ENCODE data around the gene PDE10A.

Gene PDE10A

GRCh38 chr6:165580136-165580535 lies 82.9 kb downstream of the PDE10A start:
- H2BK5ac ChIP-seq (ENCODE audit: low read depth, low read length, poor library complexity, severe bottlenecking), result no peak overlapping the region
- no peak overlapping the region for H3K4me2 ChIP-seq (ENCODE audit: low read length, poor library complexity, severe bottlenecking)
- no peaks in the 10 kb centered on the region for H3K9me3 ChIP-seq (ENCODE audit: control insufficient read depth, low read length)
- H3K4me3 ChIP-seq (ENCODE audit: insufficient read depth in 1 of 2, low read depth in 1 of 2, low read length in 2 of 2), result no peak overlapping the region
- 77% methylated on average over 3 of the region's 3 CpGs for WGBS
- H4K8ac ChIP-seq (ENCODE audit: low read length), result no peak overlapping the region
- peak; percentile 41 for DNase-seq
- H2AK5ac ChIP-seq (ENCODE audit: low read length, severe bottlenecking), result no peak overlapping the region
- H2AFZ ChIP-seq (ENCODE audit: low read depth, low read length), result no peak overlapping the region
- no peak overlapping the region for H2BK120ac ChIP-seq (ENCODE audit: low read depth, low read length)
- H3K9ac ChIP-seq (ENCODE audit: low read length), result no peak overlapping the region
- peaks cover 2% of the 10 kb centered on the region for H3K4me1 ChIP-seq (ENCODE audit: control insufficient read depth, insufficient read depth, low read depth, low read length)
- H3K27me3 ChIP-seq (ENCODE audit: control insufficient read depth in 1 of 2, insufficient read depth in 1 of 2, low read length in 2 of 2), result no peaks in the 10 kb centered on the region
- H3K14ac ChIP-seq (ENCODE audit: low read length in 2 of 2), result no peak overlapping the region
- H4K91ac ChIP-seq (ENCODE audit: low read length), result no peak overlapping the region
- H3K18ac ChIP-seq (ENCODE audit: low read depth in 1 of 2, low read length in 2 of 2), result no peak overlapping the region
- H3K36me3 ChIP-seq (ENCODE audit: control insufficient read depth in 1 of 2, insufficient read depth in 2 of 2, low read depth in 1 of 2, low read length in 2 of 2), result no peaks in the 10 kb centered on the region
- H3K27ac ChIP-seq (ENCODE audit: low read length, poor library complexity, severe bottlenecking), result no peak overlapping the region
- no peak overlapping the region for H3K4ac ChIP-seq (ENCODE audit: low read depth in 1 of 2, low read length in 2 of 2)
- H3K23ac ChIP-seq (ENCODE audit: low read length in 2 of 2), result no peak overlapping the region
- no peak overlapping the region for H2BK12ac ChIP-seq (ENCODE audit: low read length in 2 of 2)
- no peak overlapping the region for H2BK15ac ChIP-seq (ENCODE audit: low read depth, poor library complexity, severe bottlenecking)
- H3K79me1 ChIP-seq (replicated peaks; ENCODE audit: low read length, poor library complexity, severe bottlenecking), result peaks cover 21% of the 10 kb centered on the region

GRCh38 chr6:165579151-165579550 lies 83.9 kb downstream of the PDE10A start:
- H3K27me3 ChIP-seq (ENCODE audit: control insufficient read depth in 1 of 2, insufficient read depth in 1 of 2, low read length in 2 of 2), result no peaks in the 10 kb centered on the region
- H4K8ac ChIP-seq (ENCODE audit: low read length), result no peak overlapping the region
- no peak overlapping the region for H3K18ac ChIP-seq (ENCODE audit: low read depth in 1 of 2, low read length in 2 of 2)
- no peak overlapping the region for H3K4me3 ChIP-seq (ENCODE audit: insufficient read depth in 1 of 2, low read depth in 1 of 2, low read length in 2 of 2)
- no peak overlapping the region for H3K9ac ChIP-seq (ENCODE audit: low read length)
- no peak overlapping the region for H3K4ac ChIP-seq (ENCODE audit: low read depth in 1 of 2, low read length in 2 of 2)
- H3K14ac ChIP-seq (ENCODE audit: low read length in 2 of 2), result no peak overlapping the region
- no peak overlapping the region for H4K91ac ChIP-seq (ENCODE audit: low read length)
- no peak for DNase-seq
- H3K79me1 ChIP-seq (replicated peaks; ENCODE audit: low read length, poor library complexity, severe bottlenecking), result peaks cover 16% of the 10 kb centered on the region
- H3K9me3 ChIP-seq (ENCODE audit: control insufficient read depth, low read length), result no peaks in the 10 kb centered on the region
- no peak overlapping the region for H2BK5ac ChIP-seq (ENCODE audit: low read depth, low read length, poor library complexity, severe bottlenecking)
- no peak overlapping the region for H3K23ac ChIP-seq (ENCODE audit: low read length in 2 of 2)
- H3K27ac ChIP-seq (ENCODE audit: low read length, poor library complexity, severe bottlenecking), result no peak overlapping the region
- H2AK5ac ChIP-seq (ENCODE audit: low read length, severe bottlenecking), result no peak overlapping the region
- no peak overlapping the region for H2BK120ac ChIP-seq (ENCODE audit: low read depth, low read length)
- no peak overlapping the region for H2AFZ ChIP-seq (ENCODE audit: low read depth, low read length)
- no peak overlapping the region for H3K4me2 ChIP-seq (ENCODE audit: low read length, poor library complexity, severe bottlenecking)
- no peak overlapping the region for H2BK15ac ChIP-seq (ENCODE audit: low read depth, poor library complexity, severe bottlenecking)
- H2BK12ac ChIP-seq (ENCODE audit: low read length in 2 of 2), result no peak overlapping the region
- peaks cover 3% of the 10 kb centered on the region for H3K4me1 ChIP-seq (ENCODE audit: control insufficient read depth, insufficient read depth, low read depth, low read length)
- H3K36me3 ChIP-seq (ENCODE audit: control insufficient read depth in 1 of 2, insufficient read depth in 2 of 2, low read depth in 1 of 2, low read length in 2 of 2), result no peaks in the 10 kb centered on the region

GRCh38 chr6:165577556-165577955 lies 85.5 kb downstream of the PDE10A start:
- H3K4ac ChIP-seq (ENCODE audit: low read depth in 1 of 2, low read length in 2 of 2), result no peak overlapping the region
- H3K27ac ChIP-seq (ENCODE audit: low read length, poor library complexity, severe bottlenecking), result no peak overlapping the region
- peaks cover 7% of the 10 kb centered on the region for H3K4me1 ChIP-seq (ENCODE audit: control insufficient read depth, insufficient read depth, low read depth, low read length)
- H2AK5ac ChIP-seq (ENCODE audit: low read length, severe bottlenecking), result peak overlapping the region; percentile 46
- no peaks in the 10 kb centered on the region for H3K36me3 ChIP-seq (ENCODE audit: control insufficient read depth in 1 of 2, insufficient read depth in 2 of 2, low read depth in 1 of 2, low read length in 2 of 2)
- H3K23ac ChIP-seq (ENCODE audit: low read length in 2 of 2), result no peak overlapping the region
- H3K4me2 ChIP-seq (ENCODE audit: low read length, poor library complexity, severe bottlenecking), result no peak overlapping the region
- DNase-seq, result no peak
- H2BK15ac ChIP-seq (ENCODE audit: low read depth, poor library complexity, severe bottlenecking), result no peak overlapping the region
- H3K79me1 ChIP-seq (replicated peaks; ENCODE audit: low read length, poor library complexity, severe bottlenecking), result peaks cover 13% of the 10 kb centered on the region
- H4K8ac ChIP-seq (ENCODE audit: low read length), result no peak overlapping the region
- no peak overlapping the region for H4K91ac ChIP-seq (ENCODE audit: low read length)
- no peak overlapping the region for H3K4me3 ChIP-seq (ENCODE audit: insufficient read depth in 1 of 2, low read depth in 1 of 2, low read length in 2 of 2)
- no peaks in the 10 kb centered on the region for H3K27me3 ChIP-seq (ENCODE audit: control insufficient read depth in 1 of 2, insufficient read depth in 1 of 2, low read length in 2 of 2)
- H2BK120ac ChIP-seq (ENCODE audit: low read depth, low read length), result no peak overlapping the region
- no peak overlapping the region for H2BK5ac ChIP-seq (ENCODE audit: low read depth, low read length, poor library complexity, severe bottlenecking)
- H2AFZ ChIP-seq (ENCODE audit: low read depth, low read length), result no peak overlapping the region
- 87% methylated on average over 12 of the region's 13 CpGs for WGBS
- no peak overlapping the region for H3K9ac ChIP-seq (ENCODE audit: low read length)
- no peak overlapping the region for H3K14ac ChIP-seq (ENCODE audit: low read length in 2 of 2)
- H2BK12ac ChIP-seq (ENCODE audit: low read length in 2 of 2), result no peak overlapping the region
- no peaks in the 10 kb centered on the region for H3K9me3 ChIP-seq (ENCODE audit: control insufficient read depth, low read length)
- no peak overlapping the region for H3K18ac ChIP-seq (ENCODE audit: low read depth in 1 of 2, low read length in 2 of 2)

GRCh38 chr6:165575158-165575549 lies 87.9 kb downstream of the PDE10A start:
- Histone ChIP-seq H3K79me1 (replicated peaks; ENCODE audit: low read length, poor library complexity, severe bottlenecking) (peaks cover 12% of the 10 kb centered on the region), H2BK120ac (ENCODE audit: low read depth, low read length) (no peak overlapping the region), H4K8ac (ENCODE audit: low read length) (no peak overlapping the region), H2BK15ac (ENCODE audit: low read depth, poor library complexity, severe bottlenecking) (no peak overlapping the region), H4K91ac (ENCODE audit: low read length) (no peak overlapping the region), H3K9ac (ENCODE audit: low read length) (no peak overlapping the region), H3K4me2 (ENCODE audit: low read length, poor library complexity, severe bottlenecking) (no peak overlapping the region), H3K14ac (ENCODE audit: low read length in 2 of 2) (no peak overlapping the region), H3K4ac (ENCODE audit: low read depth in 1 of 2, low read length in 2 of 2) (no peak overlapping the region), H2BK5ac (ENCODE audit: low read depth, low read length, poor library complexity, severe bottlenecking) (no peak overlapping the region), H3K9me3 (ENCODE audit: control insufficient read depth, low read length) (no peaks in the 10 kb centered on the region), H2BK12ac (ENCODE audit: low read length in 2 of 2) (no peak overlapping the region), H3K4me1 (ENCODE audit: control insufficient read depth, insufficient read depth, low read depth, low read length) (peaks cover 8% of the 10 kb centered on the region), H3K4me3 (ENCODE audit: insufficient read depth in 1 of 2, low read depth in 1 of 2, low read length in 2 of 2) (no peak overlapping the region), H3K36me3 (ENCODE audit: control insufficient read depth in 1 of 2, insufficient read depth in 2 of 2, low read depth in 1 of 2, low read length in 2 of 2) (no peaks in the 10 kb centered on the region), H3K18ac (ENCODE audit: low read depth in 1 of 2, low read length in 2 of 2) (no peak overlapping the region), H2AK5ac (ENCODE audit: low read length, severe bottlenecking) (peak overlapping the region; percentile 34), H3K27ac (ENCODE audit: low read length, poor library complexity, severe bottlenecking) (peak overlapping the region; percentile 74), H2AFZ (ENCODE audit: low read depth, low read length) (no peak overlapping the region), H3K23ac (ENCODE audit: low read length in 2 of 2) (no peak overlapping the region), H3K27me3 (ENCODE audit: control insufficient read depth in 1 of 2, insufficient read depth in 1 of 2, low read length in 2 of 2) (no peaks in the 10 kb centered on the region)
- WGBS, result 81% methylated on average over 3 of the region's 3 CpGs
- no peak for DNase-seq
